Large intestine (tissue), 3 donors: ENCODE measurements around the gene ADGRV1. TPM values are rescaled to one million over a fixed set of nuclear protein-coding genes. Genes with fewer than 3 reads are reported as not detected.

ENCODE experiments used
- DNase-seq, 2 donors: peaks; one replicate each; pipeline versions ENCODE4 v3.0.0 to v3.0.0-alpha.2; 2013
- H3K27ac ChIP-seq: one replicate; pipeline ENCODE4 v1.5.1; 2013; ENCODE audit warnings: low read length
- H3K27me3 ChIP-seq: 2 replicates; pipeline ENCODE4 v1.6.1; 2013; ENCODE audit warnings: low read length; ENCODE audit not compliant: control insufficient read depth, insufficient read depth
- H3K36me3 ChIP-seq: 2 replicates; pipeline ENCODE4 v1.6.1; 2013; ENCODE audit warnings: low read length; ENCODE audit not compliant: control insufficient read depth, insufficient read depth
- H3K4me1 ChIP-seq: one replicate; pipeline ENCODE4 v1.6.1; 2013; ENCODE audit warnings: low read length; ENCODE audit not compliant: control insufficient read depth, insufficient read depth
- H3K4me3 ChIP-seq: one replicate; pipeline ENCODE4 v1.5.1; 2013; ENCODE audit warnings: low read length
- H3K9me3 ChIP-seq: one replicate; pipeline ENCODE4 v1.6.1; 2013; ENCODE audit warnings: mild to moderate bottlenecking, low read depth, low read length, moderate library complexity; ENCODE audit not compliant: control insufficient read depth
- WGBS: methylation state at CpG from one replicate; pipeline ENCODE4 v1.1.5; 2013; ENCODE audit warnings: low lambda C conversion rate; ENCODE audit not compliant: insufficient coverage; 5-methylcytosine and 5-hydroxymethylcytosine counted together
- polyA plus RNA-seq: library from polyadenylated mRNA; unstranded; fragments of 120-200 nt; gene quantifications from one replicate; pipeline ENCODE4 v1.2.1, GENCODE V29; 2013

The ADGRV1 gene
- polyA plus RNA-seq, 1 donor, result 3.0 TPM

GRCh38 chr5:90861843-90862586 lies 303.4 kb downstream of the ADGRV1 start:
- Histone ChIP-seq H3K4me3 (no peak overlapping the region), H3K36me3 (no peaks in the 10 kb centered on the region), H3K9me3 (no peaks in the 10 kb centered on the region), H3K27ac (no peak overlapping the region), H3K4me1 (no peaks in the 10 kb centered on the region), H3K27me3 (no peaks in the 10 kb centered on the region)
- WGBS, result no CpG with 5 or more reads among the region's 3 CpGs
- DNase-seq, result no peak

- Histone ChIP-seq H3K9me3 (no peaks in the 10 kb centered on the region), H3K27ac (no peak overlapping the region), H3K4me1 (no peaks in the 10 kb centered on the region), H3K4me3 (no peak overlapping the region), H3K36me3 (no peaks in the 10 kb centered on the region), H3K27me3 (no peaks in the 10 kb centered on the region)
- 86% methylated on average over 2 of the region's 4 CpGs for WGBS
- no peak for DNase-seq
Observed at GRCh38 chr5:90865180-90865579, 306.6 kb downstream of the ADGRV1 start.

- Histone ChIP-seq H3K4me1 (no peaks in the 10 kb centered on the region), H3K9me3 (no peaks in the 10 kb centered on the region), H3K27ac (no peak overlapping the region), H3K27me3 (no peaks in the 10 kb centered on the region), H3K36me3 (no peaks in the 10 kb centered on the region), H3K4me3 (no peak overlapping the region)
- peak in 1 of 2 donors; percentile 23 for DNase-seq
- WGBS, result 0% methylated on average over 1 of the region's 2 CpGs
Observed at GRCh38 chr5:90866333-90866732, 307.7 kb downstream of the ADGRV1 start.

- Histone ChIP-seq H3K36me3 (no peaks in the 10 kb centered on the region), H3K4me3 (no peak overlapping the region), H3K9me3 (no peaks in the 10 kb centered on the region), H3K27ac (no peak overlapping the region), H3K4me1 (no peaks in the 10 kb centered on the region), H3K27me3 (no peaks in the 10 kb centered on the region)
- DNase-seq, result no peak
- WGBS, result 100% methylated on average over 2 of the region's 5 CpGs
Observed at GRCh38 chr5:90866915-90867731, 308.5 kb downstream of the ADGRV1 start.

GRCh38 chr5:90868799-90869198 lies 310.2 kb downstream of the ADGRV1 start:
- Histone ChIP-seq H3K4me3 (no peak overlapping the region), H3K27ac (no peak overlapping the region), H3K9me3 (no peaks in the 10 kb centered on the region), H3K4me1 (no peaks in the 10 kb centered on the region), H3K27me3 (no peaks in the 10 kb centered on the region), H3K36me3 (no peaks in the 10 kb centered on the region)
- no peak for DNase-seq
- WGBS, result 67% methylated on average over 1 of the region's 4 CpGs

GRCh38 chr5:90871391-90871991 lies 312.9 kb downstream of the ADGRV1 start:
- 83% methylated on average over 2 of the region's 3 CpGs for WGBS
- Histone ChIP-seq H3K27me3 (no peaks in the 10 kb centered on the region), H3K27ac (no peak overlapping the region), H3K4me1 (no peaks in the 10 kb centered on the region), H3K36me3 (no peaks in the 10 kb centered on the region), H3K4me3 (no peak overlapping the region), H3K9me3 (no peaks in the 10 kb centered on the region)
- DNase-seq, result no peak

- Histone ChIP-seq H3K4me1 (no peaks in the 10 kb centered on the region), H3K4me3 (no peak overlapping the region), H3K36me3 (no peaks in the 10 kb centered on the region), H3K9me3 (no peaks in the 10 kb centered on the region), H3K27me3 (no peaks in the 10 kb centered on the region), H3K27ac (no peak overlapping the region)
- 86% methylated on average over 2 of the region's 3 CpGs for WGBS
- DNase-seq, result no peak
Observed at GRCh38 chr5:90873033-90873517, 314.5 kb downstream of the ADGRV1 start.

- H3K4me1 ChIP-seq, result no peaks in the 10 kb centered on the region
- H3K4me3 ChIP-seq, result no peak overlapping the region
- no peaks in the 10 kb centered on the region for H3K27me3 ChIP-seq
- no peak for DNase-seq
- H3K27ac ChIP-seq, result no peak overlapping the region
- H3K9me3 ChIP-seq, result no peaks in the 10 kb centered on the region
- H3K36me3 ChIP-seq, result no peaks in the 10 kb centered on the region
- 100% methylated on average over 1 of the region's 5 CpGs for WGBS
Observed at GRCh38 chr5:90874066-90874465, 315.5 kb downstream of the ADGRV1 start.

GRCh38 chr5:90875456-90875855 lies 316.9 kb downstream of the ADGRV1 start:
- Histone ChIP-seq H3K4me3 (no peak overlapping the region), H3K27ac (no peak overlapping the region), H3K36me3 (no peaks in the 10 kb centered on the region), H3K9me3 (no peaks in the 10 kb centered on the region), H3K27me3 (no peaks in the 10 kb centered on the region), H3K4me1 (no peaks in the 10 kb centered on the region)
- no peak for DNase-seq

- H3K4me3 ChIP-seq, result no peak overlapping the region
- H3K4me1 ChIP-seq, result no peaks in the 10 kb centered on the region
- no peaks in the 10 kb centered on the region for H3K36me3 ChIP-seq
- WGBS, result no CpG with 5 or more reads among the region's 1 CpG
- DNase-seq, result peak in 1 of 2 donors; percentile 62
- no peak overlapping the region for H3K27ac ChIP-seq
- H3K27me3 ChIP-seq, result no peaks in the 10 kb centered on the region
- no peaks in the 10 kb centered on the region for H3K9me3 ChIP-seq
Observed at GRCh38 chr5:90876366-90876765, 317.8 kb downstream of the ADGRV1 start.
